ENCODE results near the gene ELMO1. TPM values are rescaled to one million over a fixed set of nuclear protein-coding genes. Genes with fewer than 3 reads are reported as not detected.
A peak's percentile ranks its signal among the peaks of the same experiment; 100 is the strongest.

ELMO1 gene
- total RNA-seq, 1 experiment from 2014 or later: not detected

GRCh38 chr7:37209195-37209594 lies 239.5 kb downstream of the ELMO1 start:
- Histone ChIP-seq H4K20me1 (ENCODE audit: low read length) (no peaks in the 10 kb centered on the region), H3K9me3 (ENCODE audit: low read length) (no peaks in the 10 kb centered on the region), H3K9me2 (replicated peaks; ENCODE audit: low read length) (no peaks in the 10 kb centered on the region), H2AFZ (ENCODE audit: low read length) (no peak overlapping the region), H3F3A (ENCODE audit: low read length, unreplicated experiment) (no peaks in the 10 kb centered on the region), H3K4me3 (ENCODE audit: low read length) (no peak overlapping the region), H3K27me3 (ENCODE audit: low read length) (0 out of 2 replicates have a peak, but pooled peaks cover 4% of the 10 kb centered on the region), H3K27ac (ENCODE audit: low read length) (no peak overlapping the region), H3K79me2 (ENCODE audit: low read length) (no peaks in the 10 kb centered on the region), H3K4me1 (ENCODE audit: insufficient read depth, low read length) (no peaks in the 10 kb centered on the region), H3K4me2 (ENCODE audit: low read length) (no peak overlapping the region), H3K9ac (ENCODE audit: low read length) (no peak overlapping the region), H3K36me3 (ENCODE audit: low read depth, low read length) (no peaks in the 10 kb centered on the region)
- ChIA-PET POLR2A (ENCODE audit: unreplicated experiment) (no interaction called here), CTCF (no interaction called here)
- BruUV-seq (replicated peaks): no TSS peak
- intact Hi-C loops (cut with micrococcal nuclease): no loop called here
- TF ChIP-seq EZH2phosphoT487 (IDR thresholded peaks at IDR 0.05; ENCODE audit: borderline replicate concordance, low read length) (no peak), CTCF (conservative IDR thresholded peaks at IDR 0.05; ENCODE audit: low read depth, low read length) (no peak), EZH2 (IDR thresholded peaks at IDR 0.05; ENCODE audit: low read length, unreplicated experiment) (no peak)
- DNase-seq: no peak
- ATAC-seq: no peak

GRCh38 chr7:37208528-37208927 lies 240.1 kb downstream of the ELMO1 start:
- H3K4me1 ChIP-seq (ENCODE audit: insufficient read depth, low read length): no peaks in the 10 kb centered on the region
- ChIA-PET CTCF (no interaction called here), POLR2A (ENCODE audit: unreplicated experiment) (no interaction called here)
- no peak overlapping the region for H3K27ac ChIP-seq (ENCODE audit: low read length)
- H3K27me3 ChIP-seq (ENCODE audit: low read length): 0 out of 2 replicates have a peak, but pooled peaks cover 4% of the 10 kb centered on the region
- H3K36me3 ChIP-seq (ENCODE audit: low read depth, low read length): no peaks in the 10 kb centered on the region
- H3K79me2 ChIP-seq (ENCODE audit: low read length): no peaks in the 10 kb centered on the region
- no TSS peak for BruUV-seq (replicated peaks)
- no peaks in the 10 kb centered on the region for H3K9me3 ChIP-seq (ENCODE audit: low read length)
- TF ChIP-seq EZH2phosphoT487 (IDR thresholded peaks at IDR 0.05; ENCODE audit: borderline replicate concordance, low read length): no peak
- 0 out of 2 replicates have a peak, but pooled peaks have one; percentile 26 for TF ChIP-seq CTCF (conservative IDR thresholded peaks at IDR 0.05; ENCODE audit: low read depth, low read length)
- no peak for TF ChIP-seq EZH2 (IDR thresholded peaks at IDR 0.05; ENCODE audit: low read length, unreplicated experiment)
- ATAC-seq: no peak
- H2AFZ ChIP-seq (ENCODE audit: low read length): no peak overlapping the region
- no peak overlapping the region for H3K4me3 ChIP-seq (ENCODE audit: low read length)
- no peaks in the 10 kb centered on the region for H3F3A ChIP-seq (ENCODE audit: low read length, unreplicated experiment)
- H3K9me2 ChIP-seq (replicated peaks; ENCODE audit: low read length): no peaks in the 10 kb centered on the region
- H4K20me1 ChIP-seq (ENCODE audit: low read length): no peaks in the 10 kb centered on the region
- intact Hi-C loops (cut with micrococcal nuclease): no loop called here
- no peak overlapping the region for H3K4me2 ChIP-seq (ENCODE audit: low read length)
- DNase-seq: peak; percentile 5
- H3K9ac ChIP-seq (ENCODE audit: low read length): no peak overlapping the region

- Histone ChIP-seq H3K36me3 (ENCODE audit: low read depth, low read length) (no peaks in the 10 kb centered on the region), H3K9me2 (replicated peaks; ENCODE audit: low read length) (no peaks in the 10 kb centered on the region), H3K27ac (ENCODE audit: low read length) (no peak overlapping the region), H3K27me3 (ENCODE audit: low read length) (0 out of 2 replicates have a peak, but pooled peaks cover 4% of the 10 kb centered on the region), H3K9me3 (ENCODE audit: low read length) (no peaks in the 10 kb centered on the region), H3K4me2 (ENCODE audit: low read length) (no peak overlapping the region), H3K4me3 (ENCODE audit: low read length) (no peak overlapping the region), H3K79me2 (ENCODE audit: low read length) (no peaks in the 10 kb centered on the region), H2AFZ (ENCODE audit: low read length) (no peak overlapping the region), H4K20me1 (ENCODE audit: low read length) (no peaks in the 10 kb centered on the region), H3F3A (ENCODE audit: low read length, unreplicated experiment) (no peaks in the 10 kb centered on the region), H3K9ac (ENCODE audit: low read length) (no peak overlapping the region), H3K4me1 (ENCODE audit: insufficient read depth, low read length) (no peaks in the 10 kb centered on the region)
- DNase-seq: no peak
- POLR2A ChIA-PET (ENCODE audit: unreplicated experiment): no interaction called here
- no peak for ATAC-seq
- intact Hi-C loops (cut with micrococcal nuclease): no loop called here
- CTCF ChIA-PET: no interaction called here
- TF ChIP-seq CTCF (conservative IDR thresholded peaks at IDR 0.05; ENCODE audit: low read depth, low read length): no peak
- TF ChIP-seq EZH2phosphoT487 (IDR thresholded peaks at IDR 0.05; ENCODE audit: borderline replicate concordance, low read length): no peak
- TF ChIP-seq EZH2 (IDR thresholded peaks at IDR 0.05; ENCODE audit: low read length, unreplicated experiment): no peak
- no TSS peak for BruUV-seq (replicated peaks)
These were observed 242.5 kb downstream of the ELMO1 start for GRCh38 chr7:37206192-37206591.
